ENCODE data around the gene LYPD4.
"Not testable (repeated sequence)": the region's sequence is repeated elsewhere in the genome, so short reads cannot be mapped to it uniquely, and the experiment has no call there.

Gene LYPD4, protein sequence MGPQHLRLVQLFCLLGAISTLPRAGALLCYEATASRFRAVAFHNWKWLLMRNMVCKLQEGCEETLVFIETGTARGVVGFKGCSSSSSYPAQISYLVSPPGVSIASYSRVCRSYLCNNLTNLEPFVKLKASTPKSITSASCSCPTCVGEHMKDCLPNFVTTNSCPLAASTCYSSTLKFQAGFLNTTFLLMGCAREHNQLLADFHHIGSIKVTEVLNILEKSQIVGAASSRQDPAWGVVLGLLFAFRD

DNA sequence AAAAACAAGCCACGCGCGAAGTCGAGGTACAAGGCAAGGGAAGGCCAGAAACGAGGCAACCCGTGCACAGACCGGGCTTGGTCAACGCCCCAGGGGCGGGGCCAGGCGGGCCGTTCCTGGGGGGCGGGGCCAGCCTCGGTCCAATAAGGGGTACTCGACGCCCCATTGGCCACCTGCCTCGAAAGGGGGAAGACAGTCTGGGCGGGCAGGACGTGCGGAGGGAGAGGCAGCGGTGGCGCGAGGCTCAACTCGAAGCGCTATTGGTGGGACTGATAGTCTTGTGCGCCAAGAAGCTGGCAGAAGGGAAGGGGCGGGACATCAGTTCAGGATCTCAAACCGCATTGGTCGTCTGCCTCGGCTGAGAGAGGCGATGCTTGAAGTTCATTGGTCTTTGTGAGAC lies at the start of gene LYPD4:
Gene LYPD4, minus strand, starts transcription at position 83 of the 400 bp plus-strand sequence. CDS start 5,398 bp downstream, outside the sequence.
- DNase-seq (ENCODE audit: low spot score), result no peak

DNA sequence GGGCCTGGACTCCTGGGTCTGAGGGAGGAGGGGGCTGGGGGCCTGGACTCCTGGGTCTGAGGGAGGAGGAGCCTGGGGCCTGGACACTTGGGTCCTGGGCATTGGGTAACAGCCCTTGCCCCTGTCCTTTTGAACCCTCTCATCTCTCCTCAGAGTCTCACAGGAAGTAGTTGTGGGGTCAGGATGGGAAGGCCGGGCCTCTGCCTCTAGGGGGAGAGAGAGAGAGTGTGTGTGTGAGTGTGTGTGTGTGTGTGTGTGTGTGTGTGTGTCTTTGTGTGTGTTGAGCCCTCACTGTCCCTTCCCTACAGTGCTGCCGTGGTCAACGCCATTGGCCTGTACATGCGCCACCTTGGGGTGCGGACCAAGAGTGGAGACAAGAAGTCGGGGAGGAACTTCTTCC lies 49.4 kb upstream of the LYPD4 start:
- no peak for DNase-seq (ENCODE audit: low spot score)

DNA sequence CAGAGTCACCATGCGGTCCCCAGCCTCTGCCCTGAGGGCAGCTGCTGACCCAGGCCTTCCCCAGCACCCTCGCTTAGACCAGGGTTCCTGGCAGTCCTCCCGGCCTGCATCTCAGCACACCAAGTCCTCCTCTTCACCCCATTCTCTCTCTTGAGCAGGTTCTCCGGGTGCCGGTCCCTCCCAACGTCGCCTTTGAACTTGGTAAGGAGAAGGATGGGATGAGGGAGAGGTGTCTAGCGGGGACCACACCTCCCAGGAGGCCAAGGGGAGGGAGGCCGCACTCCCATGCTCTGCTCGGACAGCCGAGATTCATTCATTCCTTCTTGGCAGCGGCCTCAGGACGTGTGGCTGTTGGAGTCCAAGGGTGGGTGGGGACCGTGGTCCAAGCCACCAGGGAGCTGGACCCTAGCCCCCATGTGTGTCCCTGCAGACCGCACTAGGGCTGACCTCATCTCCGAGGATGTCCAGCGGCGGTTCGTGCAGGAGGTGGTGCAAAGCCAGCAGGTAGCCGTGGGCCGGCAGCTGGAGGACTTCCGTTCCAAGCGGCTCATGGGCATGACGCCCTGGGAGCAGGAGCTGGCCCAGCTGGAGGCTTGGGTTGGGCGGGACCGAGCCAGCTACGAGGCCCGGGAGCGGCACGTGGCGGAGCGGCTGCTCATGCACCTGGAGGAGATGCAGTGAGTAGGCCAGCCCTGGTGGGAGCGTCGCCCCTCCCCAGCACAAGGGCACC lies 47.9 kb upstream of the LYPD4 start:
- DNase-seq (ENCODE audit: low spot score), result no peak

DNA sequence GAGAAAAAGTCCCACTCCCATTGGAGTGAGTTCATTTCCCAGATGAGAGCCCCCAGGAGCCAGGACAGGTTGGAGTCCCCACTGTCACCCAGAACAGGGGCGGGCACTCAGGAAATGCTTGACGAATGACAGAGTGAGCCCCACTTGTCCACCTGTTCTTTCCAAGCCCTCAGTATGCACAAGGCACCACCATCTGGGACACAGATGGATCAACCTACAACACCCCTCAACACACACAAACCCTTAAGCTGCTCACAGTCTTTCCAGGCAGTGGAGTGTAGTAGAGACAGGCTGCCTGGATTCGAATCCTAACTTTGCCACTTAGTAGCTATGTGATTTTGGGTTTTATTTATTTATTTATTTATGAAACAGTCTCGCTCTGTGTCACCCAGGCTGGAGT lies 46.5 kb upstream of the LYPD4 start:
- no peak for DNase-seq (ENCODE audit: low spot score)

DNA sequence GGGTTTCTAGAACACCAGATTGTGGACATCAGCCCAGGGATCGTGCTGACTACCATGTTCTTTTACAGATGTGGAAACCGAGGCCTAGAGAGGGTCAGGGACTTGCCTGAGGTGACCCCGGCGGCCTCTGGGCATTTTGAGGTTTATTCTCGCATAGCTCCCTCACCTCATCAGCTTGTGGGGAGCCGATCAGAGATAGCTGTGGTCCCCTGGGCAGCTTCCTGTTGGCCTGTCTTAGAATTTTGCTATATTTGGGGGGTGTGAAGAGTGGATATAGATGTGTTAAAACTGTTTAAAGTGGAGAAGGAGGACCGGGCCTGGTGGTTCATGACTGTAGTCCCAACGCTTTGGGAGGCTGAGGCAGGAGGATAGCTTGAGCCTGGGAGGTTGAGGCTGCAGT lies 45.4 kb upstream of the LYPD4 start:
- no peak for DNase-seq (ENCODE audit: low spot score)

DNA sequence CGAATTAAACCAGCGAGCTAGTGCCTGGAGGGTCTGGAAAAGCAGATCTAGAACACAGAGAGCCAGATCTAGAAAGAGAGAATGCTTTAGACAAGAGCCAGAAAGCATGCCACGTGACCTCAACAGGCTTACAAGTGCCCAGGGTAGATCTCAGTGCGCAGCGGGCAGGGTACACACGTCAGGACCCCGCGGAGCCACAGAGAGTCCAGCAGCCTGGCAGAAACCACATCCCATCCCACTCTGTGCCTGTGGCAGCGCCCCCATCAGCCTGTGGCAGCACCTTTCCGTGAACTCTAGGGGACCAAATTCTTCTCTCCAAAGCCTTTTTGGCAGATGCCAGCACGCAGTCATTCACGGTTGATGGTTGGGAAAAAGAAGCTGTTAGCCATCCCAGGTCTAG lies 44.4 kb upstream of the LYPD4 start:
- no peak for DNase-seq (ENCODE audit: low spot score)

DNA sequence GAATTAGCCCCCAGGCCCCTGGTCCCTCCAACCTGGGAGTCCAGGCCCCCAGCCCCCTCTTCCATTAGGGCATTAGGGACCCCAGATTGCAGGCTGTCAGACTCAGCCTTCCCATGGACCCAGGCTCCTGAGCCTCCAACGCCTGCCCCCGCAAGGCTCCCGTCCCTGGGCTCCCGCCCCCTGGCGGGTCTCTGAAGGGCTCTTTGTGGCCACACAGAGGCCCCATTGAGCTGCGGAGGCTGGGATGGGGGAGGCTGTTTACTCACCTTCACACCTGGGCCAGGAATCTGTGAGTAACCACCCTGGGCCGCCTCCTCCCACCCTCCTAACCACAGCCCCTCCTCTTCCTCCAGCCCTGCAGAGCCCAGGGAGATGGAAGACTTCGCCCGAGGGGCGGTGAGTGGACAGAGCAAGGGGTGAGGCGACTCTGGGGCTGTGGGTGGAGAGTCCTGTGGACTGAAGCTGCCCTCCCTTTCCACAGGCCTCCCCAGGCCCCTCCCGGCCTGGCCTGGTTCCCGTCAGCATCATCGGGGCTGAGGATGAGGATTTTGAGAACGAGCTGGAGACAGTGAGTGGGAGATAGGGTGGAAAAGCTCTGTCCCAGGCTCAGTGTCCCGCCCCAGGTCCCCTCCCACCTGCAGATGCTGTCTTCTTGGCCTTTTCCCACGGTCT lies 43.4 kb upstream of the LYPD4 start:
- DNase-seq (ENCODE audit: low spot score), result peak; percentile 76

DNA sequence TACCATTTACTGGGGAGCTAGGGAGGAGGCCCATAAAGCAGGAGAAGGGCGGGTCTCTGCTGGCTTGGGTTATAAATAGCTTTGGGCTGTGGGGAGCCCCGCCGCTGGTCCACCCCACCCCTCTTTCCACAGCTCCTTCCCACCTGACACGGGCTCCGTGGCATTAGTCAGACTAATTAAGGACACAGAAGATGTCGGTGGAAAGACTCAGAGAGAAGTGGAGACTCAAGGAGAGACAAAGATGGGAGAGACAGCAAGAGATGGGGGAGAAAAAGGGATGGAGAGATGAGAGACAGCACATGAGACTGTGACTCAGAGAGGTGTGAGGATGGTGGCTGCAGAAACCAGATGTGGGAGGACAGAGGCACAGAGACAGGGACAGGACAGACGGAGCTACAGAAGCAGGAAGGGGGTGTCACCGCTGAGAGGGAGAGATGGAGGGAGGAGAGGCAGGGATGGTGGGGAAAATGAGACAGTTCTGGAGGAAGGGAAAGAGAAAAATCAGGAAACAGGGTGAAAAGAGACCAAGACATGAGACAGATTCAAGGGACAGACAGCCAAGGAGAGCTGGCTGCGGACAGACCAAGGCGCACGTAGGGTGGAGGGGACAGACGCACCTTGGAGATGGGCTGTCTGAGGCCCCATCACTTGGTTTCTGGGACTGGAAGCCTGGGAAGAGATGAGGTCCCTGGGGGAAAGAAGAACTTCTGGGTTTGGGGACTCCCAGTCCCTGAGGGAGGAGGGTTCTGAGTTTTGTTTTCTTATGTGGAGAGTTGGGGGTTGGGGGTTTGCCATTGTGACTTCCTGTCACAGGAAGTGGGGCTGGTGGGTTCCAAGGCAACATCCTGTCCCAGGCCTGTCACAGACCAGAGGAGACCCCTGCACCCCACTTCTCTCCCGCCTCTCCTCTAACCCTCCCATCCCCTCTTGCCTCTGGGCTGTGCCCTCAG lies 42.6 kb upstream of the LYPD4 start:
- DNase-seq (ENCODE audit: low spot score), result no peak

DNA sequence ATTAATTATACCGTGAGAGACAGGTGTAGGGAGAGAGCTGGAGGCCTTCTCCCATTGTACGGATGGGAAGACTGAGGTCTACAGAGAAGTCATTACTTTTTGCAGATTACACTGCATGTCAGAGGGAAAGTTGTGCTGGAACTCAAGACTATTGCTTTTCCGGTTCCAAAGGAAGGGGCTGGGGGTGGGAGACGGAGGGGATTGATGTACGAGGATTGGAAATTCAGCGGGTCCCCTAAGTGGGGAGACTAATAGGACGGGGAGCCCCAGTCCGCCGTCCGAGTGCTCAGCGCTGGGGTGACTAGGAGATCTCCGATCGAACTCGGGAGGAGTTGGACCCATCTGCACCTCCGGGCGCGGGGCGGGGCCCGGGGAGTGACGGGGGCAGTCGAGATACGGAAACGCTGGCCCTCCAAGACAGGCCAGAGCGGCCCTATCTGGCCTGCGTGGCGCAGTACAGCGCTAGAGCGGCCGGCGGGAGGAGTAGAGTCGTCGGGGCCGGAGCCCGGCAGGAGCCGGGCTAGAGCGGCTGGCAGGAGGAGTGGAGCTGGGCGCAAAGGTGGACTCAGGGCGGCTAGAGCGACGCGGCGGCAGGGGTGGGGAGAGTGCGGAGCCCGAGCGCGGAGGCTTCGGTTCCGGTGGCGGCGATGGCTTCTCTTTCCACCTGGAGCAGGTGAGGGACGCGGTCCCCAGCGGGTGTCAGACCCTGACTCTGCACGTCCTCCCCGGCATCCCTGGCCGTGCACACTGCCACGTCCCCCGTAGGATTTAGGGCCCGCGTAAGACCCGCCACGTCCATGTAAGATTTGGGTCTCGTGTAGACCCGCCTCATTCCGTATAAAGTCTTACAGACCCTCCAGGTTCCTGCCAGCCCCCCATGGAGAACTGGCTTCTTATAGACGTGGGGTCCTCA lies 39.6 kb upstream of the LYPD4 start:
- peak; percentile 98 for DNase-seq (ENCODE audit: low spot score)

DNA sequence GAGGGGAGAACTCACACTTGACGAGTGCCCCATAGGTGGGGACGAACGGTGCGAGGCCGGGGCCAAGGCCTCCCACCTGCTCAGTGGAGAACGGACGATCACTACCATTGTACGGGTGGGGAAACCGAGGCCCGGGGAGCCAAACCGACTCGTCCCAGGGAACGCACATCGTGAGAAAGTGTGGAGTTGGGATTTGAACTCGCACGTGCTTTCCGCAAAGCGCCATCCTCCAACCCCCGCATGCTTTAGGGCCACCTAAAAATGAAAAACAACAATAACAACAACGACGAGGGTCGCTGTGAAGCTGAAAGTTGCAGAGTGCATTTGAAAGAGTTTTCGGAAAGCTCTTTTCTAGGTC lies 39.0 kb upstream of the LYPD4 start:
- DNase-seq (ENCODE audit: low spot score), result no peak

DNA sequence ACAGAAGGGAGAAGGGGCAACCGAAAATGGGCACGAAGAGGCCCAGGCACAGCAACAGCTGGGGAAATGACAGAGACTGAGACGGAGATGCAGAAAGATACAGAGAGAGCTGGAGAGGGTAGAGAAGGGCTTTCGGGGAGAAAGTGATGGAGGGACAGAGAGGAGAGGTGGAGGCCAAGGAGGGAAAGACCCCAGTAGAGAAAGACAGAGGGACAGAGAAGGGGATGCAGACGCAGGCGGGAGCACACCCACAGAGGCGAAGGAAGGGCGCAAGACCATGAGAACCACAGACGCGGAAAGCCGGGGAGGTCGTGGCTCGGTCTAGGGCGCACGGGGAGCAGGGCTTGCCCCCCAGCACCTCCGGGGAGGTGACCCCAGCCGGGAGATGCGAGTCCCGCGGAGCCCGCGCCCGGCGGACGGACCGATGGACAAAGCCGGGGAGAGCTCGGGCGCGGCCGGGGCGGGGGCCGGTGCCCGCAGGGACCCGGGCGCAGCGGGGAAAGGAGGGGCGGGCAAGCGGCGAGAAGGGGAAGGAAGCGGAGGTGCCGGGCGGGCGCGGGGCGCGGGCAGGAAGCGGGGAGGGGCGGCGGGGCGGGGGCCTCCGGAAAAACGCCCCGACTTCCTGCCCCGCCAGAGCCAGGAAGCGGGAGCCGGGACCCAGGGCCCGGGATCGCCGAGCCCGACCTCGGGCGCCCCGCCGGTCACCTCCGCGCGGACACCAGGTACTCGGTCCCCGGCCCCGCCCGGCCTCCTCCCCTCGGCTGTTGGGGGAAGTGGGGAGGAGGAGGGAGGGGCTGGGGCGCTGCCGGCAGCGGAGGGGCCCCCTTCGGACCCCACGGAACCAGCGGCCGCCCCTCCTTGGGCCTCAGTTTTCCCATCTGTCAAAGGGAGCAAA lies 38.3 kb upstream of the LYPD4 start, which contains the start of gene ARHGEF1:
Gene ARHGEF1, plus strand, starts transcription at position 617 of the 895 bp plus-strand sequence. CDS start 4,899 bp downstream, outside the sequence.
- no peak for DNase-seq (ENCODE audit: low spot score)

DNA sequence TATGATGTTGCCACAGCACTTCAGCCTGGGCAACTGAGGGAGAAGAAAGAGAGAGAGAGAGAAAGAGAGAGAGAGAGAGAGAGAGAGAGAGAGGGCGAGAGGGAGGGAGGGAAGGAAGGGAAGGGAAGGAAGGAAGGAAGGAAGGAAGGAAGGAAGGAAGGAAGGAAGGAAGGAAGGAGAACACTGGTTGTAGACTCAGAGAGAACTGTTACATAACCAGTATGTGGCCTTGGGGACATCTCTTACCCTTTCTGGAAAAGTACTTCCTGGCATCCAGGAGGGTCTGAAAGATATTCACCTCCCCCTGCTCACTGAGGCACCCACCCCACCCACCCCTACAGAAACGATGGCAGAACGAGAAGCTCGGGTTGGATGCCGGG lies 35.8 kb upstream of the LYPD4 start:
- no peak for DNase-seq (ENCODE audit: low spot score)

DNA sequence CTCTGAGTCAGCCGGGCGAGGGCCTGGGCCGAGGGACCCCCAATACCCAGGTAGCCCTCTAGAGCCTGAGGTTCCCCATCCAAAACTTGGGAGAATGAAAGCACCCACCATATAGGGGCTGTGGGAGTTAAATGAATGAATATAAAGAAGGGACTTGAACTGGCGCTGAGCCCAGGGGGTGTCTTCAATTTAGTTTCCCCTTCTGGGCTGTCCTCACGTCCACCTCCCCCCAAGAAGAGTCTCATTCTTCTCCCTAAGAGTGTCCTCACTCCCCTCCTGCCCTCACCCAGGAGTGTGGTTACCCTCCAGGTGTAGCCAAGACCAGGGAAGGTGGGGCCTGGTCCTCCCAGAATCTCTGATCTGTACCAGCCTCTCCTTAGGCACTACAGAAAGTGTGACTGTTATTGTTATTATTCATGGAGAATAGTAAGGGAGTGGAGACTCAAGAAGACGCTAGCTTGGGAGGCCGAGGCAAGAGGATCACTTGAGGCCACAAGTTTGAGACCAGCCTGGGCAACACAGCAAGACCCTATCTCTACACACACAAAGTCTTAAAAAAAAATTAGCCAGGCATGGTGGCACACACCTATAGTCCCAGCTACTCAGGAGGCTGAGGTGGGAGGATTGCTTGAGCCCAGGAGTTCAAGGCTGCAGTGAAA lies 35.3 kb upstream of the LYPD4 start:
- no peak for DNase-seq (ENCODE audit: low spot score)

DNA sequence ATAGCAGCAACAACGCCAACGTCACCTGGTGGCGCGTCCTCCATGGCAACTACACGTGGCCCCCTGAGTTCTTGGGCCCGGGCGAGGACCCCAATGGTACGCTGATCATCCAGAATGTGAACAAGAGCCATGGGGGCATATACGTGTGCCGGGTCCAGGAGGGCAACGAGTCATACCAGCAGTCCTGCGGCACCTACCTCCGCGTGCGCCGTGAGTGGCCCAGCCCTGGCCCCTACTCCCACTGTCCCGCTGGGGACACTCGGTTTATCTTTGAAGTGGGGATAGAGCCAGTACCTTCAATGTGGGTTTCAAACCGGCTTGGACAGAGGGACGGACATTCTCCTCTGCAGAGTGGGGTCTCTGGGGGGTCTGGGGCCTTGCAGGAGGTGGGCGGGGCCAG lies 34.6 kb upstream of the LYPD4 start:
- DNase-seq (ENCODE audit: low spot score), result no peak

DNA sequence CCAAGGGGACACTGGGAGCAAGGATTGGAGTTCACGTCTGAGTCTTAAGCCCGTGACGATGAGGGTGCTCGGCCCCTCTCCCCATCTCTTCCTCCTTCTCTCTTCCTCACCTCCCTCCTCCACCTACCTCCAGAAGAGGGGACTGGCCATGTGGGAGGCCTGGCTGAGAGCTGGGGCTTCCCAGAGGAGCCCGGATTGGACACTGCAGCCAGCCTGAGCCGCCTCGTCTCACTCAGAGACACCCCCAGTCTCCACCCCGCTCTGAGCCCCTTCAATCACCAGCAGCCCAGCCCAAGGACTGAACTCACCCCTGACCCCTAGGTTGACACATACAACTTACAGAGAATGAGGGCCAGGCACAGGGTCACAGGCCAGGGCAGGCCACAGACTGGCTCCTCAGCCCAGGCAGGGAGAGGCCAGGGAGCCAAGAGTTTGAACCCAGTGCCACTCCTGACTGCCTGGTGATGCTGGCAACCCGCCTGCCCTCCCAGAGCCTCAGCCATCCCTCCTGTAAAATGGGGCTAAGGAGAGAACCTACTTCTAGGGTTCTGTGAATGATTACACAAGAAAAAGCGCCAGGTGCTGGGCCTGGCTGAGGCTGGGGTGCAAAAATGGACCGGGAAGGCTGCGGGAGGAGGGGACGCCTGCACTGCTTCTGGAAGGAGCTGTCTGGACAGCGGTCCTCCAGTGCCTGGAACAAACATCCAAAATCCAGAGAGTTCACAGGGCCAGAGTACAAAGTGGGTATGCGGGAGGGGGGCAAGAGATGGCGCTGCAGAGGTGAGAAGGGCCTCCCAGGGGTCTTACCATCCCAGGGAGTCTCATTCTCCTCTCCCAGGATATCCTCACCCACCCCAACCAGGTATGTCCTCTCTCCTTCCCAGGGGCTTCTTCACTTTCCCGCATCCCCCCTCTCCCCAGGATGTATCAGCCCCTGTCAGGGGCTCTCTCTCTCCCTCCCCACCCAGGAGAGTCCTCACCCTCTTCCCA lies 33.7 kb upstream of the LYPD4 start:
- DNase-seq (ENCODE audit: low spot score), result no peak

DNA sequence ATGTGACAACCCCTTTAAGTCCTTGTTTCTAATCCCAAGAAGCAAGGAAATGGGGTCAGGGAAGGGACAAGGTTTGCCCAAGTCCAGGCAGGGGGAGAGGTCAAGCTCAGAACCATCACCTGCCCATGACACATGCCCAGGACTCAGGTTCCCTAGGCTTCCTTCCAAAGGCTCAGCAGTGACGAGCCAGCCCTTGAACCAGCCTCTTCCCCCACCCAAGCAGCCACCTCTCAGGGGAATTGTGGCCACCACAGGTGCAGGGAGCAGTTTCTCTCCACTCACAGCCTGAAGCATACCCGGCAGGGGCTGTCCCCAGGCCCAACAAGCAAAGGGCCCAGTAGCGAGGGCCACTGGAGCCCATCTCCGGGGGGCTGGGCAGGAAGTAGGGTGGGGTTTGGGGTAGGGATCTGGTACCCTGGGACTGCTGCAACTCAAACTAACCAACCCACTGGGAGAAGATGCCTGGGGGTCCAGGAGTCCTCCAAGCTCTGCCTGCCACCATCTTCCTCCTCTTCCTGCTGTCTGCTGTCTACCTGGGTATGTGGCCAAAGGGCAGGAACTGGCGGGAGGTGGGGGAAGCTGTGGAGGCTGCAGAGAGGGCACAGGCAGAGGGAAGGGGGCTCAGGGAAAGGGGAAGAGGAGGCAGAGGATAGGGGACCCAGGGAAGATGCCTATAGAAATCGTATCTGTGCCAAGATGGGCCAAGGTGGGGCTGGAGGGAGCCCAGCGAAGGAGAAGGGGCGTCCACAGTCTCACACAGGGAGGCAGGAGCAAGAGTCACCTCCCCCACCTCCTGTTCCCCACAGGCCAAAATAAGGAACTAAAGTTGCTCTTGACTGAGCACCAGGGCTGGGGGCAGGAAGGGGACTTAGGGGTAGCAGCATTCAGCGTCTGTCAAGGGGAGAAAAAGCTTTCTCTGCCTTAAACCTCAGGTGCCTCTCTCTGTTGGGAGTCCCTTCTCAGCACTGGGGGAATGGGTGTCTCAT lies 32.7 kb upstream of the LYPD4 start, which contains the start of gene CD79A:
Gene CD79A, plus strand, starts transcription at position 433 of the 986 bp plus-strand sequence. Its CDS starts 26 bp downstream, at position 459.
- no peak for DNase-seq (ENCODE audit: low spot score)

DNA sequence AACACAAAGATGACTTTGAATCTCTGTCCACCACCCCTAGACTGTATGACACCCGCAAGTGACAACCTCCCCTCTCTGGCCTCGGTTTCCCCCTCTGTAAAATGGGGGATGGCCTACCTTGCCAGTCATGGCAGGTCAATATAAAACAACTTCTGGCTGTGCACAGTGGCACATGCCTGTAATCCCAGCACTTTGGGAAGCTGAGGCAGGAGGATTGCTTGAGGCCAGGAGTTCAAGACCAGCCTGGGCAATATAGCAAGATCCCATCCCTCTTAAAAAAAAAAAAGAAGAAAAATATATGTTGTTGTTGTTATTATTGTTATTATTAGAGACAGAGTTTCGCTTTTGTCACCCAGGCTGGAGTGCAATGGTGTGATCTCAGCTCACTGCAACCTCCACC lies 31.5 kb upstream of the LYPD4 start:
- not testable (repeated sequence) for DNase-seq (ENCODE audit: low spot score)

All from COLO829 (cell line).